ENCODE measurements around the gene ENTREP3.
A peak's percentile ranks its signal among the peaks of the same experiment; 100 is the strongest.
"Not testable (repeated sequence)": the region's sequence is repeated elsewhere in the genome, so short reads cannot be mapped to it uniquely, and the experiment has no call there.

The ENTREP3 gene

GRCh38 chr1:155225404-155225759, 29.9 kb downstream of the ENTREP3 start:
- not testable (repeated sequence) for H3K27me3 ChIP-seq (ENCODE audit: control insufficient read depth in 1 of 2, insufficient read depth in 1 of 2, low read length in 2 of 2); H3K36me3 ChIP-seq (ENCODE audit: control insufficient read depth in 1 of 2, insufficient read depth in 2 of 2, low read depth in 1 of 2, low read length in 2 of 2); H3K9me3 ChIP-seq (ENCODE audit: control insufficient read depth, low read length); H3K23ac ChIP-seq (ENCODE audit: low read length in 2 of 2); H2AFZ ChIP-seq (ENCODE audit: low read depth, low read length); H3K79me1 ChIP-seq (replicated peaks; ENCODE audit: low read length, poor library complexity, severe bottlenecking); H2BK15ac ChIP-seq (ENCODE audit: low read depth, poor library complexity, severe bottlenecking); H2BK5ac ChIP-seq (ENCODE audit: low read depth, low read length, poor library complexity, severe bottlenecking); H3K14ac ChIP-seq (ENCODE audit: low read length in 2 of 2); DNase-seq; H3K4me2 ChIP-seq (ENCODE audit: low read length, poor library complexity, severe bottlenecking); H4K91ac ChIP-seq (ENCODE audit: low read length); H2BK120ac ChIP-seq (ENCODE audit: low read depth, low read length)
- WGBS = 99% methylated on average over 8 of the region's 8 CpGs
- Histone ChIP-seq H4K8ac (ENCODE audit: low read length) (peak overlapping the region; percentile 16), H2BK12ac (ENCODE audit: low read length in 2 of 2) (peak overlapping the region; percentile 87 to 95), H3K4me1 (ENCODE audit: control insufficient read depth, insufficient read depth, low read depth, low read length) (peaks cover 15% of the 10 kb centered on the region), H2AK5ac (ENCODE audit: low read length, severe bottlenecking) (peak overlapping the region; percentile 98), H3K9ac (ENCODE audit: low read length) (peak overlapping the region; percentile 95), H3K27ac (ENCODE audit: low read length, poor library complexity, severe bottlenecking) (peak overlapping the region; percentile 77), H3K18ac (ENCODE audit: low read depth in 1 of 2, low read length in 2 of 2) (peak overlapping the region; percentile 67 to 77), H3K4me3 (ENCODE audit: insufficient read depth in 1 of 2, low read depth in 1 of 2, low read length in 2 of 2) (peak overlapping the region in 1 of 2 experiments; percentile 28), H3K4ac (ENCODE audit: low read depth in 1 of 2, low read length in 2 of 2) (peak overlapping the region; percentile 24 to 29)

GRCh38 chr1:155223047-155223446, 32.2 kb downstream of the ENTREP3 start:
- Histone ChIP-seq H2BK120ac (ENCODE audit: low read depth, low read length) (no peak overlapping the region), H2BK15ac (ENCODE audit: low read depth, poor library complexity, severe bottlenecking) (no peak overlapping the region), H2BK12ac (ENCODE audit: low read length in 2 of 2) (peak overlapping the region; percentile 64 to 81), H3K79me1 (replicated peaks; ENCODE audit: low read length, poor library complexity, severe bottlenecking) (peaks cover 2% of the 10 kb centered on the region), H2AFZ (ENCODE audit: low read depth, low read length) (no peak overlapping the region), H3K18ac (ENCODE audit: low read depth in 1 of 2, low read length in 2 of 2) (no peak overlapping the region), H3K4ac (ENCODE audit: low read depth in 1 of 2, low read length in 2 of 2) (no peak overlapping the region), H3K9me3 (ENCODE audit: control insufficient read depth, low read length) (no peaks in the 10 kb centered on the region), H4K91ac (ENCODE audit: low read length) (no peak overlapping the region), H2AK5ac (ENCODE audit: low read length, severe bottlenecking) (peak overlapping the region; percentile 79), H3K23ac (ENCODE audit: low read length in 2 of 2) (no peak overlapping the region), H3K36me3 (ENCODE audit: control insufficient read depth in 1 of 2, insufficient read depth in 2 of 2, low read depth in 1 of 2, low read length in 2 of 2) (no peaks in the 10 kb centered on the region), H3K27ac (ENCODE audit: low read length, poor library complexity, severe bottlenecking) (no peak overlapping the region), H3K14ac (ENCODE audit: low read length in 2 of 2) (no peak overlapping the region), H4K8ac (ENCODE audit: low read length) (no peak overlapping the region), H3K4me2 (ENCODE audit: low read length, poor library complexity, severe bottlenecking) (no peak overlapping the region), H2BK5ac (ENCODE audit: low read depth, low read length, poor library complexity, severe bottlenecking) (no peak overlapping the region), H3K4me3 (ENCODE audit: insufficient read depth in 1 of 2, low read depth in 1 of 2, low read length in 2 of 2) (no peak overlapping the region), H3K4me1 (ENCODE audit: control insufficient read depth, insufficient read depth, low read depth, low read length) (peaks cover 13% of the 10 kb centered on the region), H3K9ac (ENCODE audit: low read length) (no peak overlapping the region), H3K27me3 (ENCODE audit: control insufficient read depth in 1 of 2, insufficient read depth in 1 of 2, low read length in 2 of 2) (no peaks in the 10 kb centered on the region)
- 81% methylated on average over 5 of the region's 7 CpGs for WGBS
- no peak for DNase-seq

- not testable (repeated sequence) for H3K9ac ChIP-seq (ENCODE audit: low read length); H3K27me3 ChIP-seq (ENCODE audit: control insufficient read depth in 1 of 2, insufficient read depth in 1 of 2, low read length in 2 of 2); H2AFZ ChIP-seq (ENCODE audit: low read depth, low read length); H2BK15ac ChIP-seq (ENCODE audit: low read depth, poor library complexity, severe bottlenecking); H2BK120ac ChIP-seq (ENCODE audit: low read depth, low read length); DNase-seq; H3K4me3 ChIP-seq (ENCODE audit: insufficient read depth in 1 of 2, low read depth in 1 of 2, low read length in 2 of 2); H4K8ac ChIP-seq (ENCODE audit: low read length); H3K18ac ChIP-seq (ENCODE audit: low read depth in 1 of 2, low read length in 2 of 2); H2BK12ac ChIP-seq (ENCODE audit: low read length in 2 of 2); H3K9me3 ChIP-seq (ENCODE audit: control insufficient read depth, low read length); H3K79me1 ChIP-seq (replicated peaks; ENCODE audit: low read length, poor library complexity, severe bottlenecking); H3K14ac ChIP-seq (ENCODE audit: low read length in 2 of 2); H2AK5ac ChIP-seq (ENCODE audit: low read length, severe bottlenecking); H3K4me2 ChIP-seq (ENCODE audit: low read length, poor library complexity, severe bottlenecking); H3K27ac ChIP-seq (ENCODE audit: low read length, poor library complexity, severe bottlenecking); H4K91ac ChIP-seq (ENCODE audit: low read length); H3K23ac ChIP-seq (ENCODE audit: low read length in 2 of 2); H3K4me1 ChIP-seq (ENCODE audit: control insufficient read depth, insufficient read depth, low read depth, low read length); H2BK5ac ChIP-seq (ENCODE audit: low read depth, low read length, poor library complexity, severe bottlenecking); H3K4ac ChIP-seq (ENCODE audit: low read depth in 1 of 2, low read length in 2 of 2)
- 95% methylated on average over 8 of the region's 10 CpGs for WGBS
- H3K36me3 ChIP-seq (ENCODE audit: control insufficient read depth in 1 of 2, insufficient read depth in 2 of 2, low read depth in 1 of 2, low read length in 2 of 2) = peaks cover 8 to 19% of the 10 kb centered on the region in 2 experiments
Measured at GRCh38 chr1:155220211-155220965, 34.9 kb downstream of the ENTREP3 start.

- H3K4ac ChIP-seq (ENCODE audit: low read depth in 1 of 2, low read length in 2 of 2) = no peak overlapping the region
- H2AK5ac ChIP-seq (ENCODE audit: low read length, severe bottlenecking) = no peak overlapping the region
- peak overlapping the region in 1 of 2 experiments; percentile 61 for H3K4me3 ChIP-seq (ENCODE audit: insufficient read depth in 1 of 2, low read depth in 1 of 2, low read length in 2 of 2)
- H3K14ac ChIP-seq (ENCODE audit: low read length in 2 of 2) = no peak overlapping the region
- H4K8ac ChIP-seq (ENCODE audit: low read length) = peak overlapping the region; percentile 76
- no CpG with 5 or more reads among the region's 1 CpG for WGBS
- H3K9ac ChIP-seq (ENCODE audit: low read length) = peak overlapping the region; percentile 73
- DNase-seq = peak; percentile 25
- no peaks in the 10 kb centered on the region for H3K9me3 ChIP-seq (ENCODE audit: control insufficient read depth, low read length)
- H3K27ac ChIP-seq (ENCODE audit: low read length, poor library complexity, severe bottlenecking) = no peak overlapping the region
- H3K27me3 ChIP-seq (ENCODE audit: control insufficient read depth in 1 of 2, insufficient read depth in 1 of 2, low read length in 2 of 2) = no peaks in the 10 kb centered on the region
- H3K4me1 ChIP-seq (ENCODE audit: control insufficient read depth, insufficient read depth, low read depth, low read length) = peaks cover 2% of the 10 kb centered on the region
- no peak overlapping the region for H3K4me2 ChIP-seq (ENCODE audit: low read length, poor library complexity, severe bottlenecking)
- no peak overlapping the region for H2BK15ac ChIP-seq (ENCODE audit: low read depth, poor library complexity, severe bottlenecking)
- peak overlapping the region in 1 of 2 experiments; percentile 67 for H3K18ac ChIP-seq (ENCODE audit: low read depth in 1 of 2, low read length in 2 of 2)
- H2BK120ac ChIP-seq (ENCODE audit: low read depth, low read length) = no peak overlapping the region
- H3K36me3 ChIP-seq (ENCODE audit: control insufficient read depth in 1 of 2, insufficient read depth in 2 of 2, low read depth in 1 of 2, low read length in 2 of 2) = peaks cover 15 to 27% of the 10 kb centered on the region in 2 experiments
- H3K79me1 ChIP-seq (replicated peaks; ENCODE audit: low read length, poor library complexity, severe bottlenecking) = peaks cover 2% of the 10 kb centered on the region
- no peak overlapping the region for H3K23ac ChIP-seq (ENCODE audit: low read length in 2 of 2)
- H2BK12ac ChIP-seq (ENCODE audit: low read length in 2 of 2) = peak overlapping the region; percentile 0 to 15
- H4K91ac ChIP-seq (ENCODE audit: low read length) = no peak overlapping the region
- H2BK5ac ChIP-seq (ENCODE audit: low read depth, low read length, poor library complexity, severe bottlenecking) = no peak overlapping the region
- H2AFZ ChIP-seq (ENCODE audit: low read depth, low read length) = no peak overlapping the region
Measured at GRCh38 chr1:155219592-155220031, 35.7 kb downstream of the ENTREP3 start.
